GM18519 (cell line): ENCODE measurements around the gene VWA5B2.

Experiments used
- ATAC-seq: cut with Tn5 transposase; IDR thresholded peaks from one replicate; pipeline ENCODE4 v1.9.1; 2021; ENCODE audit warnings: mild to moderate bottlenecking, moderate library complexity; ENCODE audit not compliant: unreplicated experiment, low FRiP score

VWA5B2 gene

GRCh38 chr3:184222521-184222920 lies 6.9 kb upstream of the VWA5B2 start:
- ATAC-seq, result no peak

DNA sequence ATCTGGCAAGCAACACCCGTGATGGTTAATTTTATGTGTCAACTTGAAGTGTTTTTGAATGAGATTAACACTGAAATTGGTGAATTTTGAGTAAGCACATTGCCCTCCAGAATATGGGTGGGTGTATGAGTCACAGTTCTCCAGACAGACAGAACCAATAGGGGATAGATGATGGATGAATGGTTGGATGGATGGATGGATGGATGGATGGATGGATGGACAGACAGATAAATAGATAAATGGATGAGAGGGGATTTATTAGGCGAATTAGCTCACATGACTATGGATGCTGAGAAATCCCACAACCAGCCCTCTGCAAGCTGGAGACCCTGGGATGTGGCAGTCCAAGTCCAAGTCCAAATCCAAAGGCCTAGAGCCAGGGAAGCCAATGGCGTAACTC lies 5.4 kb upstream of the VWA5B2 start:
- no peak for ATAC-seq

GRCh38 chr3:184227481-184227935 lies 1.9 kb upstream of the VWA5B2 start:
- no peak for ATAC-seq

GRCh38 chr3:184228376-184229137 lies 828 bp upstream of the VWA5B2 start:
- no peak for ATAC-seq

- no peak for ATAC-seq
Observed at GRCh38 chr3:184230081-184230602, 757 bp downstream of the VWA5B2 start.

DNA sequence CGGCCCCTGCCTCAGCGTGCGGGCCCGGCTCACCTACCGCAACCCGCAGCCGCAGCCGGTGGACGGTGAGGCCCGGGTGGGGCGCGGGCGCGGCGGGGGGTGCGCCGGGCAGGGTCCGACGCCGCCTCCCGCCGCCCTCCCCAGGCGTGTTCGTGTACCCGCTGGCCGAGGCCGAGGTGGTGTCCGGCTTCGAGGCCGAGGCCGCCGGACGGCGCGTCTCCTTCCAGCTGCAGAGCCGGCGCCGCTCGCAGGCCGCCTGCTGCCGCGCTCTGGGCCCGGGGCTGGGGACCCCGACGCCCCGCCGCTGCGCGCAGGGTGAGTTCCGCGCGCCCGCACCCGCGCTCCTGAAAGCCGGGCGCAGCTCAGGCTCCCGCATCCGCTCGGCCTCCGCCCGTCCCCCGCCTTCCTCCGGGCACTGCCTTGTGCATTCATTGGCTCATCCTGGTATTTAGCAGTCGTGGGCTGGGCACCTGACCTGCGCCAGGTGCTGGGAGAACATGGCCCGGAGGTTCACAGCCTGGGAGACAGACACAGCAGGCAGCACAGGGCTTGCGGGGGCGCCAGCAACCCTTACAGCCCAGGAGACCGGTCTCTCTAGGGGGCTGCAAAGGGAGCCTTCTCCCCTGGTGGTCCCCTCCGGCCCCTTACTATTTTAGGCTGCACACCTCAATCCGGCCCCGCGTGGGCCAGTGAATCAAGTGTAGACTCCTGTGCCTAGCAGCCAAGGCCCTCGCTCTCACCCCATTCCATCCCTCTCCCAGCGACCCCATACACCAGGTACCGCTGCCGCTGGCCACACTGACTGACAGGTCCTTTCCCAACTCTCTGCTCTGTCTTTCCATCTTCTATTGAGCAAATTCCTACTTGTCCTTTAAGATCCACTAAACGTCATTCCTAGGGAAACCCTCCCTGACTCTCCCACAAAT lies 1.5 kb downstream of the VWA5B2 start:
- no peak for ATAC-seq

DNA sequence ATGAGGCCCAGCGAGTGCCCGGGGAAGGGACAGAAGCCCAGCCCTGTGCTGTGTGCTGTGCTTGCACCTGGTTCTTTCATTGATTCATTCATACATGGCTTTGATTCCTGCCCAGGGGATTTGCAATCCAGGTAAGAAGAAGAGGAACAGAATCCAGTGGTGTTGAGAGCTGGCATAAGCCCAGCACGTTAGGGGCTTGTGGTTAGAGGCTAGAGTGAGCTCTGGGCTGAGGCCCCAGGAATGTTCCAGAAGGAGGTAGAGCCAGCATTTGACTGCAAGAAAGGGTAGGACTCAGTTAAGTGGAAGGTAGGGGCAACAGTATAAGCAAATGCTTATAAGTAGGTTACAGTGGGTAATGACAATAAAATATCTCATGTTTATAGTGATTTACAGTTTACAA lies 2.3 kb downstream of the VWA5B2 start:
- ATAC-seq, result no peak

GRCh38 chr3:184233127-184233843 lies 3.9 kb downstream of the VWA5B2 start:
- no peak for ATAC-seq

GRCh38 chr3:184234224-184234623 lies 4.8 kb downstream of the VWA5B2 start:
- no peak for ATAC-seq

DNA sequence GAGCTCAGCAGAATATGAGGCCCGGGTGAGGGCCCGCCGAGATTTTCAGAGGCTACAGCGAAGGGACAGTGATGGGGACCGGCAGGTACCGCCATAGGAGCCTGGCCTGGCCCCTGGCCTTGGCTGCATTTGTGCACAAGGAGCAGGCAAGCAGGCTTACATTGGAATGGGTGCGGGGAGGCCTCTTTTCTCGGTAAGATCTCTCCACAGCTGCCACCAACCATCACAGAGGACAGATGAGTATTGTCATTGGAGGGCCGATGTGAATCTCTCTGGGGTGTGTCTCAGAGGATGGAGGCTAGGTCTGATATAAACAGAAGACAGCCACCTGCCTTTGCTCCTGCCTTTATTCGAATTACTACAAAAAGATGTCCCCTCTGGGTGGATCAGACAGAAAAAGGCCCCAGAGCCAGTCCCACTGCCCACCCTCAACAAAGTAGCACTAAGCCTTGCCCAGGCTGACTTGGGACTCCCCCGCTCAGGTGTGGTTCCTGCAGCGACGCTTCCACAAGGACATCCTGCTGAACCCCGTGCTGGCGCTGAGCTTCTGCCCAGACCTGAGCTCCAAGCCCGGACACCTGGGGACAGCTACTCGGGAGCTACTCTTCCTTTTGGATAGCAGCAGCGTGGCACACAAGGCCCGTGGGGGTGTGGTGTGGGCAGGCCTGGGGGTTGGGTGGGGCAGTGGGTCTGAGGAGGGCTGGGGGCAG lies 5.4 kb downstream of the VWA5B2 start:
- ATAC-seq, result no peak

GRCh38 chr3:184235381-184236032 lies 6.1 kb downstream of the VWA5B2 start:
- no peak for ATAC-seq

- ATAC-seq, result no peak
Observed at GRCh38 chr3:184236033-184236410, 6.6 kb downstream of the VWA5B2 start.

- ATAC-seq, result no peak
Observed at GRCh38 chr3:184236636-184237035, 7.3 kb downstream of the VWA5B2 start.

GRCh38 chr3:184237211-184237610 lies 7.8 kb downstream of the VWA5B2 start:
- no peak for ATAC-seq

DNA sequence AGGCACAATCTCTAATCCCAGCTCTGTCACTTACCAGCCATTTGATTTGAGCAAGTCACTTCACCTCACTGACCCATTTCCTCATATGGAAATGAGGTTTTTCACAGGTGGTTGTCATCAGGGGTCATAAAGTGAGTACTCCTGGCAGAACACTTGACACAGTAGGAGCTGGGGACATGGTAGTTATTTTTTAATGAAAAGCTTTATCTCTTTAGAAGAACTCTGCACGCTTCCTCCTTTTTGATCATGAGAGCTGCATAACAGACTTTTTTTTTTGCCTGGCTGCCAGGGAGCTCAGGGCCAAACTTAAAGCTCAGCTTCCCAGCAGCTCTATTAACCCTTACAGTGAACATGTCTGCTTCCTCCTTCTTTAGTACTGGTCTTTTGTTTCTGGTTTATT lies 8.4 kb downstream of the VWA5B2 start:
- ATAC-seq, result no peak

- no peak for ATAC-seq
Observed at GRCh38 chr3:184238246-184238818, 8.9 kb downstream of the VWA5B2 start.

DNA sequence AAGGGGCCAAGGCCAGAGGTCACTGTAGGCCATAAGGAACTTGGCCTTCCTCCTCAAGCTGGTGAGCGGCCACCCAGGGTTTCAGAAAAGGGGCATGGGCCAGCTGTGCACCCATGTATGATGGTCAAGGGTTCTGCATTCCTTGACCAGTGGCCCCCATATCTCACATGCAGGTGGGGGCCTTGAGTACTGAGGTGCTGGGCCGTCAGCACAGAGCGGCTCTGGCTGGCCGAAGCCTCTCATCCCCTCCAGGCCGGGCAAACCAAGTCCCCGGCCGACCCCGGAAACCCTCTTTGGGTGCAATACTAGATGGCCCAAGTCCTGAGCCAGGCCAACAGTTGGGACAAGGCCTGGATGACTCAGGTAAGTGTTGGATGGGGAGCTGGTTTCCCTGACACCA lies 9.8 kb downstream of the VWA5B2 start:
- no peak for ATAC-seq

- no peak for ATAC-seq
Observed at GRCh38 chr3:184239708-184240107, 10.3 kb downstream of the VWA5B2 start.
